K562 (cell line): ENCODE results near the gene PBX2. TPM values are rescaled to one million over a fixed set of nuclear protein-coding genes. Genes with fewer than 3 reads are reported as not detected.
A peak's percentile ranks its signal among the peaks of the same experiment; 100 is the strongest.

Experiments
- BCL6 ChIP-seq: fragments of 250-450 bp; sonication (Bioruptor Pico); IDR thresholded peaks from 2 replicates; pipeline ENCODE4 v1.4.0; 2020
- DPF2 ChIP-seq: fragments of 450-650 bp; IDR thresholded peaks from 2 replicates; pipeline ENCODE4 v1.6.1; 2016
- KAT8 ChIP-seq: fragments of 450-650 bp; IDR thresholded peaks from 2 replicates; pipeline ENCODE4 v1.6.1; 2016; ENCODE audit warnings: low read depth, mild to moderate bottlenecking
- MCM5 ChIP-seq: fragments of 450-650 bp; IDR thresholded peaks from 2 replicates; pipeline ENCODE4 v1.6.1; 2016; ENCODE audit warnings: low read depth
- PHF21A ChIP-seq: fragments of 450-650 bp; IDR thresholded peaks from 2 replicates; pipeline ENCODE4 v1.6.1; 2017; ENCODE audit warnings: low read depth, borderline replicate concordance
- POLR3G ChIP-seq: IDR thresholded peaks from 2 replicates; pipeline ENCODE4 v1.6.1; 2011; ENCODE audit not compliant: insufficient read length, insufficient replicate concordance; ENCODE audit errors: extremely low read depth
- SRSF7 ChIP-seq: fragments of 200-400 bp; formaldehyde crosslinking; optimal IDR thresholded peaks from 2 replicates; pipeline ENCODE3; 2017; ENCODE audit warnings: mild to moderate bottlenecking, low read depth, low read length
- TEAD2 ChIP-seq: fragments of 450-650 bp; IDR thresholded peaks from 2 replicates; pipeline ENCODE4 v1.6.1; 2016; ENCODE audit warnings: missing genetic modification characterization, control low read depth, missing compliant biosample characterization
- TEAD4 ChIP-seq, 2 experiments: sonication (generic) in 1 of 2; formaldehyde crosslinking in 1 of 2; IDR thresholded peaks; 2 replicates each; pipeline versions ENCODE4 v1.6.1 to v1.8.0; 2012 to 2022; ENCODE audit warnings: borderline replicate concordance in 1 of 2, inconsistent platforms in 1 of 2, low read length in 1 of 2, mild to moderate bottlenecking in 1 of 2, missing genetic modification reagents in 1 of 2
- ZNF140 ChIP-seq: fragments of 250-450 bp; sonication (Bioruptor Pico); IDR thresholded peaks from 2 replicates; pipeline ENCODE4 v1.8.0; 2021; ENCODE audit warnings: moderate library complexity, mild to moderate bottlenecking, inconsistent platforms
- ZNF274 ChIP-seq: IDR thresholded peaks from 2 replicates; pipeline ENCODE4 v1.6.1; 2011; ENCODE audit warnings: low read depth, mild to moderate bottlenecking, low read length, moderate library complexity, borderline replicate concordance
- ZNF561 ChIP-seq: fragments of 450-650 bp; formaldehyde crosslinking; conservative IDR thresholded peaks from 2 replicates; pipeline ENCODE4 v1.4.0; 2020; ENCODE audit warnings: mild to moderate bottlenecking, moderate library complexity
- ZNF589 ChIP-seq: fragments of 200-800 bp; sonication (Bioruptor generic); IDR thresholded peaks from 2 replicates; pipeline ENCODE4 v1.6.1; 2016; ENCODE audit warnings: low read depth, missing genetic modification characterization, missing compliant biosample characterization
- polyA plus RNA-seq, 8 experiments: library from polyadenylated mRNA; depleted of rRNA in 4 of 8; stranded (reverse) in 5 of 8; unstranded in 3 of 8; fragments of >200 nt; fragmentation: Nextera tagmentation in 2 of 8; fragmentation: Illumina TruSeq in 1 of 8; extraction: Ambion mirVana in 2 of 8; extraction: Trizol in 1 of 8; gene quantifications; 2 replicates each; pipeline versions ENCODE4 v1.2.1 to v1.2.3, GENCODE V29; 2011 to 2014; ENCODE audit warnings: inconsistent platforms in 1 of 8, missing spikeins in 1 of 8
- total RNA-seq, 7 experiments: library from RNA; depleted of rRNA in 6 of 7; stranded (reverse); fragments of >200 nt in 6 of 7; fragmentation: Illumina TruSeq in 2 of 7; extraction: Trizol in 2 of 7; gene quantifications; 2 replicates each; pipeline versions ENCODE4 v1.2.1 to v1.2.3, GENCODE V29; 2011 to 2021; ENCODE audit warnings: low replicate concordance in 1 of 7
- TF ChIP-seq, protein P1 (sequence below): IDR thresholded peaks from 3 replicates; pipeline ENCODE4 v1.6.1; 2011; ENCODE audit warnings: borderline replicate concordance, mild to moderate bottlenecking, moderate library complexity; ENCODE audit not compliant: insufficient read length; ENCODE audit errors: extremely low read depth
- TF ChIP-seq, protein P2 (sequence below): IDR thresholded peaks from 2 replicates; pipeline ENCODE4 v1.6.1; 2012; ENCODE audit warnings: low read depth, low read length, improper control_type of control experiment, borderline replicate concordance
- TF ChIP-seq, protein P3 (sequence below): sonication (generic); formaldehyde crosslinking; IDR thresholded peaks from 2 replicates; pipeline ENCODE4 v1.9.0; 2022; ENCODE audit warnings: mild to moderate bottlenecking, missing genetic modification reagents
- TF ChIP-seq, protein P4 (sequence below): fragments of 250-450 bp; sonication (Bioruptor Pico); IDR thresholded peaks from 2 replicates; pipeline ENCODE4 v1.5.0; 2020; ENCODE audit warnings: mild to moderate bottlenecking
- TF ChIP-seq, protein P5 (sequence below), 2 experiments: fragments of 450-650 bp in 1 of 2; sonication (generic) in 1 of 2; formaldehyde crosslinking; conservative IDR thresholded peaks; 2 replicates each; pipeline versions ENCODE4 v1.4.0 to v1.8.1; 2020 to 2022; ENCODE audit warnings: mild to moderate bottlenecking in 1 of 2, missing genetic modification reagents in 1 of 2
- TF ChIP-seq, protein P6 (sequence below): fragments of 250-450 bp; sonication (Bioruptor Pico); IDR thresholded peaks from 2 replicates; pipeline ENCODE4 v1.5.0; 2021

PBX2 gene
- total and polyA plus RNA-seq, 9 of the 15 experiments (the other 6 are each of a cell fraction or from before 2014, with no cell fraction given): 1.9 to 134 (median 62.5) TPM

DNA sequence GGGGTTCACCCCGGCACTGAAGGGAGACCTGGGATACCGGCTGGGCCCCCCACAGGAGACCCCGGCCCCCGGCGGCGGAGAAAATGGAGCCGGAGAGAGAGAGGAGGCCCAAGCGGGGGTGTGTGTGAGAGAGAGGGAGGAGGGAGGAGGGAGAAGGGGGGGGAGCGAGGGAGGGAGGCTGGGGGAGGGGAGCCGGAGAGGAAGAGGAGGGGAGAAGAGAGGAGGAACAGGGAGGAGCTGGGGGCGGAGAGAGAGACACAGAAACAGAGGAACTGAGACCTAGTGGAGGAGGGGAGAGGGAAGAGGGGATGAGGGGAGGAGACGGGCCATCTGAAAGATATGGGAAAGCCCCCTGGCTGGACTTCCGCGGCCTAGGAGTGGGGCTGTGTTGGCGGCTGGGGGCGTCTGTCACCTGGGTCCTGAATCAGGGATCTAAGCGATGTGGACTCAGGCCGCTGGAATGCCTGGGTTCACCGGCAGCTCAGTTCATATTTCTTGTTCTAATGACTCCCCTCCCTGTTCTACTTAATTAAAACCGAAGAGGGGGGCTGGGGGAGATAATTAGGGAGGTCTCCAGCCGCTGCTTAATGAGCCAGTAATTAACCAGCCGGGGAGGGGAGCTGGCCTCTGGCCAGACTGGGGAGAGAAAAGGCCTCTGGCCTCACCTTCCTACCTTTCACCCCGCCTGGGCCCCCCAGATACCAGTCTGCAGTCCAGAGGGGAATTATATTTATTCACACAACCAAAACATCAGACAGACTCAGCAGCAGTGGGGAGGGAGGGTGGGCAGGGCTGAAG, at the start of gene PBX2 (continued):
- TF ChIP-seq, protein P1, sequence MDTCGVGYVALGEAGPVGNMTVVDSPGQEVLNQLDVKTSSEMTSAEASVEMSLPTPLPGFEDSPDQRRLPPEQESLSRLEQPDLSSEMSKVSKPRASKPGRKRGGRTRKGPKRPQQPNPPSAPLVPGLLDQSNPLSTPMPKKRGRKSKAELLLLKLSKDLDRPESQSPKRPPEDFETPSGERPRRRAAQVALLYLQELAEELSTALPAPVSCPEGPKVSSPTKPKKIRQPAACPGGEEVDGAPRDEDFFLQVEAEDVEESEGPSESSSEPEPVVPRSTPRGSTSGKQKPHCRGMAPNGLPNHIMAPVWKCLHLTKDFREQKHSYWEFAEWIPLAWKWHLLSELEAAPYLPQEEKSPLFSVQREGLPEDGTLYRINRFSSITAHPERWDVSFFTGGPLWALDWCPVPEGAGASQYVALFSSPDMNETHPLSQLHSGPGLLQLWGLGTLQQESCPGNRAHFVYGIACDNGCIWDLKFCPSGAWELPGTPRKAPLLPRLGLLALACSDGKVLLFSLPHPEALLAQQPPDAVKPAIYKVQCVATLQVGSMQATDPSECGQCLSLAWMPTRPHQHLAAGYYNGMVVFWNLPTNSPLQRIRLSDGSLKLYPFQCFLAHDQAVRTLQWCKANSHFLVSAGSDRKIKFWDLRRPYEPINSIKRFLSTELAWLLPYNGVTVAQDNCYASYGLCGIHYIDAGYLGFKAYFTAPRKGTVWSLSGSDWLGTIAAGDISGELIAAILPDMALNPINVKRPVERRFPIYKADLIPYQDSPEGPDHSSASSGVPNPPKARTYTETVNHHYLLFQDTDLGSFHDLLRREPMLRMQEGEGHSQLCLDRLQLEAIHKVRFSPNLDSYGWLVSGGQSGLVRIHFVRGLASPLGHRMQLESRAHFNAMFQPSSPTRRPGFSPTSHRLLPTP: no peak
- TF ChIP-seq, protein P2, sequence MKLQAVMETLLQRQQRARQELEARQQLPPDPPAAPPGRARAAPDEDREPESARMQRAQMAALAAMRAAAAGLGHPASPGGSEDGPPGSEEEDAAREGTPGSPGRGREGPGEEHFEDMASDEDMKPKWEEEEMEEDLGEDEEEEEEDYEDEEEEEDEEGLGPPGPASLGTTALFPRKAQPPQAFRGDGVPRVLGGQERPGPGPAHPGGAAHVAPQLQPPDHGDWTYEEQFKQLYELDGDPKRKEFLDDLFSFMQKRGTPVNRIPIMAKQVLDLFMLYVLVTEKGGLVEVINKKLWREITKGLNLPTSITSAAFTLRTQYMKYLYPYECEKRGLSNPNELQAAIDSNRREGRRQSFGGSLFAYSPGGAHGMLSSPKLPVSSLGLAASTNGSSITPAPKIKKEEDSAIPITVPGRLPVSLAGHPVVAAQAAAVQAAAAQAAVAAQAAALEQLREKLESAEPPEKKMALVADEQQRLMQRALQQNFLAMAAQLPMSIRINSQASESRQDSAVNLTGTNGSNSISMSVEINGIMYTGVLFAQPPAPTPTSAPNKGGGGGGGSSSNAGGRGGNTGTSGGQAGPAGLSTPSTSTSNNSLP: no peak
- TF ChIP-seq, protein P3, sequence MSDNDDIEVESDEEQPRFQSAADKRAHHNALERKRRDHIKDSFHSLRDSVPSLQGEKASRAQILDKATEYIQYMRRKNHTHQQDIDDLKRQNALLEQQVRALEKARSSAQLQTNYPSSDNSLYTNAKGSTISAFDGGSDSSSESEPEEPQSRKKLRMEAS (CRISPR knock-in tag): no peak
- TF ChIP-seq DPF2 (peak; percentile 88), POLR3G (no peak), ZNF140 (CRISPR knock-in tag) (no peak), ZNF274 (no peak), TEAD2 (tag) (no peak), ZNF561 (CRISPR knock-in tag) (no peak), TEAD4 (IDR thresholded peaks at IDR 0.05; ENCODE audit: low read length) (peak; percentile 36; the same call in 1 of the 2 replicates), TEAD4 (CRISPR knock-in tag; IDR thresholded peaks at IDR 0.05; ENCODE audit: borderline replicate concordance) (no peak), ZNF589 (CRISPR knock-in tag) (no peak), KAT8 (no peak), PHF21A (0 out of 2 replicates have a peak, but pooled peaks have one; percentile 21), BCL6 (CRISPR knock-in tag) (no peak), SRSF7 (no peak), MCM5 (no peak)
- TF ChIP-seq, protein P4, sequence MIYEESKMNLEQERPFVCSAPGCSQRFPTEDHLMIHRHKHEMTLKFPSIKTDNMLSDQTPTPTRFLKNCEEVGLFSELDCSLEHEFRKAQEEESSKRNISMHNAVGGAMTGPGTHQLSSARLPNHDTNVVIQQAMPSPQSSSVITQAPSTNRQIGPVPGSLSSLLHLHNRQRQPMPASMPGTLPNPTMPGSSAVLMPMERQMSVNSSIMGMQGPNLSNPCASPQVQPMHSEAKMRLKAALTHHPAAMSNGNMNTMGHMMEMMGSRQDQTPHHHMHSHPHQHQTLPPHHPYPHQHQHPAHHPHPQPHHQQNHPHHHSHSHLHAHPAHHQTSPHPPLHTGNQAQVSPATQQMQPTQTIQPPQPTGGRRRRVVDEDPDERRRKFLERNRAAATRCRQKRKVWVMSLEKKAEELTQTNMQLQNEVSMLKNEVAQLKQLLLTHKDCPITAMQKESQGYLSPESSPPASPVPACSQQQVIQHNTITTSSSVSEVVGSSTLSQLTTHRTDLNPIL (CRISPR knock-in tag): no peak
- TF ChIP-seq, protein P5, sequence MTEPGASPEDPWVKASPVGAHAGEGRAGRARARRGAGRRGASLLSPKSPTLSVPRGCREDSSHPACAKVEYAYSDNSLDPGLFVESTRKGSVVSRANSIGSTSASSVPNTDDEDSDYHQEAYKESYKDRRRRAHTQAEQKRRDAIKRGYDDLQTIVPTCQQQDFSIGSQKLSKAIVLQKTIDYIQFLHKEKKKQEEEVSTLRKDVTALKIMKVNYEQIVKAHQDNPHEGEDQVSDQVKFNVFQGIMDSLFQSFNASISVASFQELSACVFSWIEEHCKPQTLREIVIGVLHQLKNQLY (CRISPR knock-in tag; conservative IDR thresholded peaks at IDR 0.05): no peak
- TF ChIP-seq, protein P6, sequence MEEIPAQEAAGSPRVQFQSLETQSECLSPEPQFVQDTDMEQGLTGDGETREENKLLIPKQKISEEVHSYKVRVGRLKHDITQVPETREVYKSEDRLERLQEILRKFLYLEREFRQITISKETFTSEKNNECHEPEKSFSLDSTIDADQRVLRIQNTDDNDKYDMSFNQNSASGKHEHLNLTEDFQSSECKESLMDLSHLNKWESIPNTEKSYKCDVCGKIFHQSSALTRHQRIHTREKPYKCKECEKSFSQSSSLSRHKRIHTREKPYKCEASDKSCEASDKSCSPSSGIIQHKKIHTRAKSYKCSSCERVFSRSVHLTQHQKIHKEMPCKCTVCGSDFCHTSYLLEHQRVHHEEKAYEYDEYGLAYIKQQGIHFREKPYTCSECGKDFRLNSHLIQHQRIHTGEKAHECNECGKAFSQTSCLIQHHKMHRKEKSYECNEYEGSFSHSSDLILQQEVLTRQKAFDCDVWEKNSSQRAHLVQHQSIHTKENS (CRISPR knock-in tag): no peak
